ENCODE measurements around the gene SEC14L5. TPM values are rescaled to one million over a fixed set of nuclear protein-coding genes. Genes with fewer than 3 reads are reported as not detected.

SEC14L5 gene
- polyA plus RNA-seq, 1 donor from 2014 or later, result 0.43 TPM

- TF ChIP-seq EZH2 (IDR thresholded peaks at IDR 0.05; ENCODE audit: borderline replicate concordance, insufficient read depth, low read length, poor library complexity, severe bottlenecking) (no peak), CTCF (IDR thresholded peaks at IDR 0.05; ENCODE audit: poor library complexity, severe bottlenecking) (no peak), POLR2AphosphoS5 (IDR thresholded peaks at IDR 0.05) (no peak), SMC3 (conservative IDR thresholded peaks at IDR 0.05; ENCODE audit: poor library complexity) (no peak), EP300 (conservative IDR thresholded peaks at IDR 0.05; ENCODE audit: poor library complexity, severe bottlenecking) (no peak), RAD21 (conservative IDR thresholded peaks at IDR 0.05) (no peak), REST (IDR thresholded peaks at IDR 0.05; ENCODE audit: borderline replicate concordance) (no peak), MXI1 (conservative IDR thresholded peaks at IDR 0.05; ENCODE audit: poor library complexity, severe bottlenecking) (no peak), TAF1 (IDR thresholded peaks at IDR 0.05; ENCODE audit: low read depth) (no peak)
- Histone ChIP-seq H3K4me3 (ENCODE audit: low read length) (no peak overlapping the region), H2AFZ (ENCODE audit: low read depth, low read length) (no peak overlapping the region), H3K9me2 (ENCODE audit: insufficient read depth, low read length) (no peaks in the 10 kb centered on the region), H3K36me3 (ENCODE audit: insufficient read depth, low read length) (no peaks in the 10 kb centered on the region), H3K27me3 (ENCODE audit: insufficient read depth, low read depth, low read length) (no peaks in the 10 kb centered on the region), H3K9ac (ENCODE audit: low read length) (no peak overlapping the region), H3K27ac (ENCODE audit: low read length) (no peak overlapping the region), H3K4me2 (ENCODE audit: low read length) (no peak overlapping the region), H3F3A (ENCODE audit: insufficient read depth, low read length, poor library complexity, severe bottlenecking) (no peaks in the 10 kb centered on the region), H3K9me3 (ENCODE audit: low read length) (no peaks in the 10 kb centered on the region), H4K20me1 (ENCODE audit: insufficient read depth) (no peaks in the 10 kb centered on the region), H3K79me2 (replicated peaks; ENCODE audit: insufficient read depth, low read length) (no peaks in the 10 kb centered on the region)
Observed at GRCh38 chr16:5041600-5042133, 83.5 kb downstream of the SEC14L5 start.

- Histone ChIP-seq H3K27ac (ENCODE audit: low read length) (no peak overlapping the region), H3K27me3 (ENCODE audit: insufficient read depth, low read depth, low read length) (no peaks in the 10 kb centered on the region), H3K79me2 (replicated peaks; ENCODE audit: insufficient read depth, low read length) (no peaks in the 10 kb centered on the region), H3K4me2 (ENCODE audit: low read length) (no peak overlapping the region), H3K9ac (ENCODE audit: low read length) (no peak overlapping the region), H2AFZ (ENCODE audit: low read depth, low read length) (no peak overlapping the region), H3K9me3 (ENCODE audit: low read length) (no peaks in the 10 kb centered on the region), H3K36me3 (ENCODE audit: insufficient read depth, low read length) (no peaks in the 10 kb centered on the region), H4K20me1 (ENCODE audit: insufficient read depth) (no peaks in the 10 kb centered on the region), H3F3A (ENCODE audit: insufficient read depth, low read length, poor library complexity, severe bottlenecking) (no peaks in the 10 kb centered on the region), H3K9me2 (ENCODE audit: insufficient read depth, low read length) (no peaks in the 10 kb centered on the region), H3K4me3 (ENCODE audit: low read length) (no peak overlapping the region)
- no peak for TF ChIP-seq TAF1 (IDR thresholded peaks at IDR 0.05; ENCODE audit: low read depth)
- TF ChIP-seq RAD21 (conservative IDR thresholded peaks at IDR 0.05), result peak; percentile 12
Observed at GRCh38 chr16:5042574-5043171, 84.5 kb downstream of the SEC14L5 start.

All from neural cell (in vitro differentiated cells).